NB4 (cell line): Measurements from ENCODE around the gene PLEKHA6.

Source experiments
- CTCF ChIP-seq: IDR thresholded peaks from one replicate; pipeline ENCODE4 v1.5.1; 2012; ENCODE audit warnings: low read depth, low read length
- MAX ChIP-seq: IDR thresholded peaks from 2 replicates; pipeline ENCODE4 v1.6.1; 2011; ENCODE audit warnings: low read depth, low read length
- POLR2A ChIP-seq: IDR thresholded peaks from 2 replicates; pipeline ENCODE4 v1.6.1; 2011; ENCODE audit warnings: mild to moderate bottlenecking; ENCODE audit not compliant: insufficient read length; ENCODE audit errors: extremely low read depth

GRCh38 chr1:204361341-204361771, 1.6 kb upstream of the PLEKHA6 start:
- TF ChIP-seq MAX (no peak), CTCF (no peak), POLR2A (no peak)
